Breast epithelium (tissue), 3 donors: ENCODE measurements around the gene DENND6A.

Experiments
- POLR2A ChIP-seq: fragments of 450-650 bp; IDR thresholded peaks from one replicate; pipeline ENCODE4 v1.6.1; 2016; ENCODE audit warnings: antibody characterized with exemption, mild to moderate bottlenecking, moderate library complexity
- POLR2AphosphoS5 ChIP-seq, 3 donors: sonication (generic); formaldehyde crosslinking; IDR thresholded peaks; one replicate each; pipeline ENCODE4 v1.6.1; 2017; ENCODE audit warnings: antibody characterized with exemption in 3 of 3
- TF ChIP-seq, protein P1 (sequence below), 3 donors: fragments of 450-650 bp; IDR thresholded peaks; one replicate each; pipeline ENCODE4 v1.5.1; 2016 to 2017; ENCODE audit warnings: antibody characterized with exemption in 3 of 3, mild to moderate bottlenecking in 3 of 3, moderate library complexity in 3 of 3

GRCh38 chr3:57682284-57682683 is 10.6 kb downstream of the DENND6A start:
- TF ChIP-seq POLR2A (no peak), POLR2AphosphoS5 (IDR thresholded peaks at IDR 0.05) (no peak)
- TF ChIP-seq, protein P1, sequence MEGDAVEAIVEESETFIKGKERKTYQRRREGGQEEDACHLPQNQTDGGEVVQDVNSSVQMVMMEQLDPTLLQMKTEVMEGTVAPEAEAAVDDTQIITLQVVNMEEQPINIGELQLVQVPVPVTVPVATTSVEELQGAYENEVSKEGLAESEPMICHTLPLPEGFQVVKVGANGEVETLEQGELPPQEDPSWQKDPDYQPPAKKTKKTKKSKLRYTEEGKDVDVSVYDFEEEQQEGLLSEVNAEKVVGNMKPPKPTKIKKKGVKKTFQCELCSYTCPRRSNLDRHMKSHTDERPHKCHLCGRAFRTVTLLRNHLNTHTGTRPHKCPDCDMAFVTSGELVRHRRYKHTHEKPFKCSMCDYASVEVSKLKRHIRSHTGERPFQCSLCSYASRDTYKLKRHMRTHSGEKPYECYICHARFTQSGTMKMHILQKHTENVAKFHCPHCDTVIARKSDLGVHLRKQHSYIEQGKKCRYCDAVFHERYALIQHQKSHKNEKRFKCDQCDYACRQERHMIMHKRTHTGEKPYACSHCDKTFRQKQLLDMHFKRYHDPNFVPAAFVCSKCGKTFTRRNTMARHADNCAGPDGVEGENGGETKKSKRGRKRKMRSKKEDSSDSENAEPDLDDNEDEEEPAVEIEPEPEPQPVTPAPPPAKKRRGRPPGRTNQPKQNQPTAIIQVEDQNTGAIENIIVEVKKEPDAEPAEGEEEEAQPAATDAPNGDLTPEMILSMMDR (IDR thresholded peaks at IDR 0.05): no peak
